ENCODE results near the gene UNKL.
"Not testable (repeated sequence)": the region's sequence is repeated elsewhere in the genome, so short reads cannot be mapped to it uniquely, and the experiment has no call there.

UNKL gene

GRCh38 chr16:1330260-1330914 is 84.1 kb downstream of the UNKL start:
- no peaks in the 10 kb centered on the region for H3K9me3 ChIP-seq (ENCODE audit: control insufficient read depth, low read length)
- peak; percentile 12 for TF ChIP-seq CTCF (IDR thresholded peaks at IDR 0.05)
- no peaks in the 10 kb centered on the region for H3K27me3 ChIP-seq (ENCODE audit: control insufficient read depth, insufficient read depth, low read length)
- no peak overlapping the region for H3K9ac ChIP-seq
- H3K4me1 ChIP-seq, result peaks cover 6% of the 10 kb centered on the region
- H3K79me2 ChIP-seq, result no peaks in the 10 kb centered on the region
- H3K4me2 ChIP-seq (ENCODE audit: low read length), result no peak overlapping the region
- H2AFZ ChIP-seq, result no peak overlapping the region
- no peak overlapping the region for H3K27ac ChIP-seq
- no peaks in the 10 kb centered on the region for H3K36me3 ChIP-seq (ENCODE audit: control insufficient read depth, insufficient read depth, low read length)
- no peak overlapping the region for H3K4me3 ChIP-seq (ENCODE audit: low read depth, low read length)

GRCh38 chr16:1328961-1329360 is 85.5 kb downstream of the UNKL start:
- H3K79me2 ChIP-seq; H3K9ac ChIP-seq; H3K27me3 ChIP-seq (ENCODE audit: control insufficient read depth, insufficient read depth, low read length); H3K36me3 ChIP-seq (ENCODE audit: control insufficient read depth, insufficient read depth, low read length); H3K9me3 ChIP-seq (ENCODE audit: control insufficient read depth, low read length); H3K4me2 ChIP-seq (ENCODE audit: low read length); H2AFZ ChIP-seq; H3K4me1 ChIP-seq; H3K4me3 ChIP-seq (ENCODE audit: low read depth, low read length); H3K27ac ChIP-seq: not testable (repeated sequence)

DNA sequence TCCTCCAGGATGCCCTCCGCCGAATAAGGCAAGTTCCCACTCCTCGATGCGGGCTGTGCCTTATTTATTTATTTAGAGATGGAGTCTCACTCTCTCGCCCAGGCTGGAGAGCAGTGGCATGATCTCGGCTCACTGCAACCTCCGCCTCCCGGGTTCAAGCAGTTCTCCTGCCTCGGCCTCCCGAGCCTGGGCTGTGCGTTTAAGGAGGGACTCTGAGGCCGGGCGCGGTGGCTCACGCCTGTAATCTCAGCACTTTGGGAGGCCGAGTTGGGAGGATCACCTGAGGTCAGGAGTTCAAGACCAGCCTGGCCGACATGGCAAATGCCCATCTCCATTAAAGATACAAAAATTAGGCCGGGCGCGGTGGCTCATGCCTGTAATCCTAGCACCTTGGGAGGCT is 86.4 kb downstream of the UNKL start:
- not testable (repeated sequence) for H3K4me1 ChIP-seq; H3K9me3 ChIP-seq (ENCODE audit: control insufficient read depth, low read length); H3K79me2 ChIP-seq; H3K27me3 ChIP-seq (ENCODE audit: control insufficient read depth, insufficient read depth, low read length); H3K9ac ChIP-seq; H2AFZ ChIP-seq; H3K27ac ChIP-seq; H3K4me2 ChIP-seq (ENCODE audit: low read length); H3K36me3 ChIP-seq (ENCODE audit: control insufficient read depth, insufficient read depth, low read length); H3K4me3 ChIP-seq (ENCODE audit: low read depth, low read length)

GRCh38 chr16:1327619-1327947 is 86.9 kb downstream of the UNKL start:
- H2AFZ ChIP-seq, result no peak overlapping the region
- H3K27ac ChIP-seq, result no peak overlapping the region
- no peaks in the 10 kb centered on the region for H3K27me3 ChIP-seq (ENCODE audit: control insufficient read depth, insufficient read depth, low read length)
- peaks cover 6% of the 10 kb centered on the region for H3K4me1 ChIP-seq
- no peaks in the 10 kb centered on the region for H3K36me3 ChIP-seq (ENCODE audit: control insufficient read depth, insufficient read depth, low read length)
- no peaks in the 10 kb centered on the region for H3K9me3 ChIP-seq (ENCODE audit: control insufficient read depth, low read length)
- H3K79me2 ChIP-seq, result no peaks in the 10 kb centered on the region
- H3K4me2 ChIP-seq (ENCODE audit: low read length), result no peak overlapping the region
- TF ChIP-seq CTCF (IDR thresholded peaks at IDR 0.05), result no peak
- H3K9ac ChIP-seq, result no peak overlapping the region
- H3K4me3 ChIP-seq (ENCODE audit: low read depth, low read length), result no peak overlapping the region

DNA sequence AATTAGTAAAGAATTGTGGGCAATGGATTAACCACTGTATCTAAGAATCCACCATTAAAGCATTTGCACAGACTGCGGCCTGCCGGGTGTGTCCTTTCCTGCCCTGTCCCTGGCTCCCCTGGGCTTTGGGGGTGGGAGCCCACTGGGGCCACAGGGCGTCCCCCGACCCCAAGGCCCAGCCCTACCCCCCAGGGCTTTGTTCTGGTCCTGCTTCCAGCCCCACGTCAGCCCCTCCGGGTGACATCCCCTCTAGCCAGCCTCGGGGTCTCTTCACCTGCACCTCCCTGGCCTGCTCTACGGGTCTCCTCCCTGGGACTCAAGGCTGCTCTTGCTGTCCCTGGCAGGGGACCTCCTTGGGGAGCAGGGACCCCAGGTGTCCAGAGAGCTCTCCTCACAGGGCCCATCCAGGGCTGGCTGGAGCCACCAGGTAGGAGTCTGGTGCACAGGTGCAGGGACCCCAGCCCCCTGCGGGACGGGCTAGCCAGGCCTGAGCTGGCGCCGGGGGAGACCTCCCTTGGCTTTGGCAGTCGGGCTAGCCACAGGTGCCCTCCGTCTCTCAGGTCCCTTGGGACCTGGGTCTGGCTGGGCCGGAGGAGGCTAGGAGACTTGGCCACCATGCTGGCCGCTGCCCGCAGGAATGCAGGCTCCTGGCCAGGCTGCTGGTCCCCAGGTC is 87.4 kb downstream of the UNKL start:
- no peaks in the 10 kb centered on the region for H3K36me3 ChIP-seq (ENCODE audit: control insufficient read depth, insufficient read depth, low read length)
- H3K4me3 ChIP-seq (ENCODE audit: low read depth, low read length), result no peak overlapping the region
- no peak for TF ChIP-seq CTCF (IDR thresholded peaks at IDR 0.05)
- H3K27ac ChIP-seq, result no peak overlapping the region
- H3K9ac ChIP-seq, result no peak overlapping the region
- H2AFZ ChIP-seq, result no peak overlapping the region
- peaks cover 6% of the 10 kb centered on the region for H3K4me1 ChIP-seq
- no peaks in the 10 kb centered on the region for H3K79me2 ChIP-seq
- no peaks in the 10 kb centered on the region for H3K27me3 ChIP-seq (ENCODE audit: control insufficient read depth, insufficient read depth, low read length)
- H3K9me3 ChIP-seq (ENCODE audit: control insufficient read depth, low read length), result no peaks in the 10 kb centered on the region
- no peak overlapping the region for H3K4me2 ChIP-seq (ENCODE audit: low read length)

DNA sequence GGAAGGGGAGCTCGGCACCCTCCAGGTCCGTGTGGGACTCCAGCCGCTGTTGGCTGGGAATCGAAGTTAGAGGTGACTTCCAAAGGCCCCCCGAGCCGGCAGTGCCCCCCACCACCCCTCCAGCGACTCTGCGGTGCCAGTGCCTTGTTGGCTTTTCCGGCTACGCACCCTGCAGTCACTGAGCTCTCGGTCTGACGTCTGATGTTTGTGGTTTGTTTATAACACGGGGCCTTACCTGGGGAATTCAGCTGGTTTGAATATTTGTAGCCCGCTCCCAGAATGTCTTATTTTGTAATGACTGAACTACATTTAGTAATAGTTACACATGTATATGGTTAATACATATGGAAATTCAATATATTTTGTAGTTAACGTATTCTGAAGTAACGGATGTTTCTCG is 88.1 kb downstream of the UNKL start:
- H3K9ac ChIP-seq, result no peak overlapping the region
- no peak overlapping the region for H3K27ac ChIP-seq
- no peaks in the 10 kb centered on the region for H3K36me3 ChIP-seq (ENCODE audit: control insufficient read depth, insufficient read depth, low read length)
- no peak overlapping the region for H2AFZ ChIP-seq
- TF ChIP-seq CTCF (IDR thresholded peaks at IDR 0.05), result no peak
- H3K79me2 ChIP-seq, result no peaks in the 10 kb centered on the region
- H3K4me1 ChIP-seq, result no peaks in the 10 kb centered on the region
- no peaks in the 10 kb centered on the region for H3K9me3 ChIP-seq (ENCODE audit: control insufficient read depth, low read length)
- no peaks in the 10 kb centered on the region for H3K27me3 ChIP-seq (ENCODE audit: control insufficient read depth, insufficient read depth, low read length)
- H3K4me2 ChIP-seq (ENCODE audit: low read length), result no peak overlapping the region
- no peak overlapping the region for H3K4me3 ChIP-seq (ENCODE audit: low read depth, low read length)

All from parathyroid adenoma (tissue), 2 donors.